KBM-7 (cell line): ENCODE results near the gene IPO9.
A peak's percentile ranks its signal among the peaks of the same experiment; 100 is the strongest.

Experiments
- DNase-seq: peaks from one replicate; pipeline ENCODE4 v3.0.0-alpha.2; 2015
- in situ Hi-C: fragments of 300-500 bp; cut with MboI; formaldehyde crosslinking; loops from 2 replicates; pipeline ENCODE4 v1.14.3; 2020; ENCODE audit warnings: low sequenced_read_pairs, low pct_unique_long_range_greater_than_20kb, mixed read lengths

Gene IPO9

GRCh38 chr1:201883266-201883665 lies 54.3 kb downstream of the IPO9 start:
- DNase-seq, result no peak
- in situ Hi-C loops, result loop anchor here (25.0 kb wide), 1 partner anchor 229 kb away; the partner anchor contains the start of gene GPR37L1

GRCh38 chr1:201883786-201884185 lies 54.8 kb downstream of the IPO9 start:
- in situ Hi-C loops, result loop anchor here (25.0 kb wide), 1 partner anchor 229 kb away; the partner anchor contains the start of gene GPR37L1
- peak; percentile 59 for DNase-seq

- DNase-seq, result no peak
- in situ Hi-C loops, result loop anchor here (25.0 kb wide), 1 partner anchor 228 kb away; the partner anchor contains the start of gene GPR37L1
These were observed 55.5 kb downstream of the IPO9 start for GRCh38 chr1:201884425-201884824.

GRCh38 chr1:201885531-201886075 lies 56.6 kb downstream of the IPO9 start:
- no peak for DNase-seq
- in situ Hi-C loops, result loop anchor here (25.0 kb wide), 1 partner anchor 227 kb away; the partner anchor contains the start of gene GPR37L1

- no peak for DNase-seq
- in situ Hi-C loops, result loop anchor here (25.0 kb wide), 1 partner anchor 226 kb away; the partner anchor contains the start of gene GPR37L1
These were observed 57.3 kb downstream of the IPO9 start for GRCh38 chr1:201886103-201886885.

GRCh38 chr1:201887116-201887866 lies 58.3 kb downstream of the IPO9 start:
- in situ Hi-C loops, result loop anchor here (25.0 kb wide), 1 partner anchor 225 kb away; the partner anchor contains the start of gene GPR37L1
- no peak for DNase-seq

GRCh38 chr1:201888282-201889089 lies 59.5 kb downstream of the IPO9 start, which contains the start of gene SHISA4:
SHISA4 (plus strand) TSS chr1:201888898; CDS start chr1:201888995, 97 bp downstream.
- DNase-seq, result no peak
- in situ Hi-C loops, result loop anchor here (25.0 kb wide), 1 partner anchor 224 kb away; the partner anchor contains the start of gene GPR37L1

- no peak for DNase-seq
- in situ Hi-C loops, result loop anchor here (25.0 kb wide), 1 partner anchor 223 kb away; the partner anchor contains the start of gene GPR37L1
These were observed 60.4 kb downstream of the IPO9 start for GRCh38 chr1:201889090-201889968.

GRCh38 chr1:201890223-201890622 lies 61.3 kb downstream of the IPO9 start:
- in situ Hi-C loops, result loop anchor here (25.0 kb wide), 1 partner anchor 222 kb away; the partner anchor contains the start of gene GPR37L1
- no peak for DNase-seq

GRCh38 chr1:201890806-201891450 lies 62.0 kb downstream of the IPO9 start:
- in situ Hi-C loops, result loop anchor here (25.0 kb wide), 1 partner anchor 221 kb away; the partner anchor contains the start of gene GPR37L1
- DNase-seq, result no peak

GRCh38 chr1:201891451-201892045 lies 62.6 kb downstream of the IPO9 start:
- in situ Hi-C loops, result loop anchor here (25.0 kb wide), 1 partner anchor 221 kb away; the partner anchor contains the start of gene GPR37L1

GRCh38 chr1:201892211-201892610 lies 63.3 kb downstream of the IPO9 start:
- DNase-seq, result no peak
- in situ Hi-C loops, result loop anchor here (25.0 kb wide), 1 partner anchor 220 kb away; the partner anchor contains the start of gene GPR37L1

More at GRCh38 chr1:201891451-201892045, 62.6 kb downstream of the IPO9 start:
- DNase-seq, result no peak

- in situ Hi-C loops, result loop anchor here (25.0 kb wide), 1 partner anchor 219 kb away; the partner anchor contains the start of gene GPR37L1
- no peak for DNase-seq
These were observed 64.5 kb downstream of the IPO9 start for GRCh38 chr1:201893431-201893830.

GRCh38 chr1:201894343-201895119 lies 65.6 kb downstream of the IPO9 start:
- no peak for DNase-seq
- in situ Hi-C loops, result loop anchor here (25.0 kb wide), 1 partner anchor 218 kb away; the partner anchor contains the start of gene GPR37L1

GRCh38 chr1:201895120-201895665 lies 66.2 kb downstream of the IPO9 start:
- in situ Hi-C loops, result loop anchor here (25.0 kb wide), 1 partner anchor 217 kb away; the partner anchor contains the start of gene GPR37L1

More at GRCh38 chr1:201895120-201895665, 66.2 kb downstream of the IPO9 start:
- DNase-seq, result no peak
